ENCODE data around the gene C12orf43.

C12orf43 gene

DNA sequence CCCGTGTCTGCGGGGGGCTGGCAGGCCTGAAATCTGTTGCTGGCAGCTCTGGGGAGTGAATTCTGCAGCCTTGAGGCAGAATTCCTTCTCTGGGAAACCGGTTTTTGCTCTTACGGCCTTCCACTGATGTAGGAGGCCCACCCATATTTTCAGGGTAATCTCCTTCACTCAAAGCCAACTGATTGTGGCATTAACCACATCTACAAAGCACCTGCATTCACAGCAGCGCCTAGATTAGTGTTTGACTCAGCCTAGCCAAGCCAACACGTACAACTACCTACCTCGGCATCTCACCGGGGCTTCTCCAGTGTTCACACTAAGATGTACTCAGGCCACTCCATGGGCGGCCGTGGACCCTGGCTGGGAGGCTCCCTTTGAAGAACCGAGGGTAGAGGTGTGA is 15.8 kb downstream of the C12orf43 start:
- Histone ChIP-seq H3K27me3 (ENCODE audit: insufficient read depth, poor library complexity, severe bottlenecking) (no peaks in the 10 kb centered on the region), H3K36me3 (ENCODE audit: low read depth) (peaks cover 23% of the 10 kb centered on the region), H3K27ac (ENCODE audit: poor library complexity, severe bottlenecking) (no peak overlapping the region), H3K4me1 (ENCODE audit: insufficient read depth, poor library complexity, severe bottlenecking) (no peaks in the 10 kb centered on the region), H3K4me3 (ENCODE audit: severe bottlenecking) (no peak overlapping the region), H3K9me3 (ENCODE audit: severe bottlenecking) (no peaks in the 10 kb centered on the region)
- DNase-seq (ENCODE audit: low spot score) (no peak), ATAC-seq (ENCODE audit: low read depth) (no peak)
- TF ChIP-seq, protein P1, sequence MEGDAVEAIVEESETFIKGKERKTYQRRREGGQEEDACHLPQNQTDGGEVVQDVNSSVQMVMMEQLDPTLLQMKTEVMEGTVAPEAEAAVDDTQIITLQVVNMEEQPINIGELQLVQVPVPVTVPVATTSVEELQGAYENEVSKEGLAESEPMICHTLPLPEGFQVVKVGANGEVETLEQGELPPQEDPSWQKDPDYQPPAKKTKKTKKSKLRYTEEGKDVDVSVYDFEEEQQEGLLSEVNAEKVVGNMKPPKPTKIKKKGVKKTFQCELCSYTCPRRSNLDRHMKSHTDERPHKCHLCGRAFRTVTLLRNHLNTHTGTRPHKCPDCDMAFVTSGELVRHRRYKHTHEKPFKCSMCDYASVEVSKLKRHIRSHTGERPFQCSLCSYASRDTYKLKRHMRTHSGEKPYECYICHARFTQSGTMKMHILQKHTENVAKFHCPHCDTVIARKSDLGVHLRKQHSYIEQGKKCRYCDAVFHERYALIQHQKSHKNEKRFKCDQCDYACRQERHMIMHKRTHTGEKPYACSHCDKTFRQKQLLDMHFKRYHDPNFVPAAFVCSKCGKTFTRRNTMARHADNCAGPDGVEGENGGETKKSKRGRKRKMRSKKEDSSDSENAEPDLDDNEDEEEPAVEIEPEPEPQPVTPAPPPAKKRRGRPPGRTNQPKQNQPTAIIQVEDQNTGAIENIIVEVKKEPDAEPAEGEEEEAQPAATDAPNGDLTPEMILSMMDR (IDR thresholded peaks at IDR 0.05; ENCODE audit: poor library complexity, severe bottlenecking), result no peak

GRCh38 chr12:120999191-121000120 is 16.8 kb downstream of the C12orf43 start:
- Histone ChIP-seq H3K9me3 (ENCODE audit: severe bottlenecking) (no peaks in the 10 kb centered on the region), H3K4me3 (ENCODE audit: severe bottlenecking) (no peak overlapping the region), H3K36me3 (ENCODE audit: low read depth) (peaks cover 14% of the 10 kb centered on the region), H3K4me1 (ENCODE audit: insufficient read depth, poor library complexity, severe bottlenecking) (no peaks in the 10 kb centered on the region), H3K27ac (ENCODE audit: poor library complexity, severe bottlenecking) (no peak overlapping the region), H3K27me3 (ENCODE audit: insufficient read depth, poor library complexity, severe bottlenecking) (no peaks in the 10 kb centered on the region)
- DNase-seq (ENCODE audit: low spot score) (no peak), ATAC-seq (ENCODE audit: low read depth) (peak; percentile 47)
- TF ChIP-seq, protein P1 (IDR thresholded peaks at IDR 0.05; ENCODE audit: poor library complexity, severe bottlenecking), result no peak

DNA sequence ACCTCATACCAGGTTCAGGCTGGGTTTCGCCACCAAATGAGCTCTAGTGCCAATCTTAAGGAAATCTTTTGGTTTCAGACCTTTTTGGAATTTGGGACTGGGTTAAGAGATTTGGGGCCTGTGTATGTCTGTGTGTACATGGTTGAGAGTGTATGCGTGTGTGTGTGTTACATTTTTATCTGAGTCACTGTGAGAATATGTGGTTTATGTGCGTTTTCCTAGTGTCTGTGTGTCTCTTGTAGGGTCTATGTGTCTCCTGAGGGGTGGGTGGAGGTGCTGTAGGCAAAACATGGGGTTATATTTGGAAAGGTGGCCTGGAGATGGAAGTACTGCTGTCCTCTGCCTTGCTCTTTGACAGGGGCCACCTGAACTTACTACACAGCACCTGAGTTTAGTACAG is 17.9 kb downstream of the C12orf43 start:
- H3K27ac ChIP-seq (ENCODE audit: poor library complexity, severe bottlenecking), result no peak overlapping the region
- no peaks in the 10 kb centered on the region for H3K4me1 ChIP-seq (ENCODE audit: insufficient read depth, poor library complexity, severe bottlenecking)
- ATAC-seq (ENCODE audit: low read depth) (no peak), DNase-seq (ENCODE audit: low spot score) (no peak)
- no peaks in the 10 kb centered on the region for H3K9me3 ChIP-seq (ENCODE audit: severe bottlenecking)
- H3K36me3 ChIP-seq (ENCODE audit: low read depth), result peaks cover 4% of the 10 kb centered on the region; the same call in 1 of the 2 replicates
- TF ChIP-seq, protein P1 (IDR thresholded peaks at IDR 0.05; ENCODE audit: poor library complexity, severe bottlenecking), result no peak
- H3K27me3 ChIP-seq (ENCODE audit: insufficient read depth, poor library complexity, severe bottlenecking), result no peaks in the 10 kb centered on the region
- no peak overlapping the region for H3K4me3 ChIP-seq (ENCODE audit: severe bottlenecking)

GRCh38 chr12:120997448-120997847 is 18.8 kb downstream of the C12orf43 start:
- Histone ChIP-seq H3K27ac (ENCODE audit: poor library complexity, severe bottlenecking) (no peak overlapping the region), H3K4me3 (ENCODE audit: severe bottlenecking) (no peak overlapping the region), H3K9me3 (ENCODE audit: severe bottlenecking) (no peaks in the 10 kb centered on the region), H3K36me3 (ENCODE audit: low read depth) (no peaks in the 10 kb centered on the region), H3K4me1 (ENCODE audit: insufficient read depth, poor library complexity, severe bottlenecking) (no peaks in the 10 kb centered on the region), H3K27me3 (ENCODE audit: insufficient read depth, poor library complexity, severe bottlenecking) (no peaks in the 10 kb centered on the region)
- no peak for ATAC-seq (ENCODE audit: low read depth)
- TF ChIP-seq, protein P1 (IDR thresholded peaks at IDR 0.05; ENCODE audit: poor library complexity, severe bottlenecking), result no peak
- DNase-seq (ENCODE audit: low spot score), result no peak
